HG03565 (cell line): ENCODE data around the gene SLCO4A1.
A peak's percentile ranks its signal among the peaks of the same experiment; 100 is the strongest.
"Not testable (repeated sequence)": the region's sequence is repeated elsewhere in the genome, so short reads cannot be mapped to it uniquely, and the experiment has no call there.

ENCODE experiments used
- ATAC-seq: cut with Tn5 transposase; IDR thresholded peaks from one replicate; pipeline ENCODE4 v1.9.1; 2021; ENCODE audit warnings: mild to moderate bottlenecking, moderate library complexity; ENCODE audit not compliant: unreplicated experiment

SLCO4A1 gene

GRCh38 chr20:62622178-62622876 is 20.0 kb upstream of the SLCO4A1 start:
- no peak for ATAC-seq

- no peak for ATAC-seq
Observed at GRCh38 chr20:62622877-62623487, 19.3 kb upstream of the SLCO4A1 start.

GRCh38 chr20:62623488-62624324 is 18.6 kb upstream of the SLCO4A1 start:
- peak; percentile 58 for ATAC-seq

- peak; percentile 20 for ATAC-seq
Observed at GRCh38 chr20:62624325-62624690, 18.0 kb upstream of the SLCO4A1 start.

GRCh38 chr20:62624719-62625453 is 17.4 kb upstream of the SLCO4A1 start:
- no peak for ATAC-seq

- ATAC-seq: no peak
Observed at GRCh38 chr20:62625516-62625915, 16.8 kb upstream of the SLCO4A1 start.

GRCh38 chr20:62625921-62626547 is 16.3 kb upstream of the SLCO4A1 start:
- ATAC-seq: no peak

- not testable (repeated sequence) for ATAC-seq
Observed at GRCh38 chr20:62627425-62627824, 14.9 kb upstream of the SLCO4A1 start.

GRCh38 chr20:62627901-62628612 is 14.2 kb upstream of the SLCO4A1 start:
- ATAC-seq: no peak

GRCh38 chr20:62628691-62629090 is 13.6 kb upstream of the SLCO4A1 start:
- no peak for ATAC-seq

- ATAC-seq: no peak
Observed at GRCh38 chr20:62629864-62630470, 12.3 kb upstream of the SLCO4A1 start.

- no peak for ATAC-seq
Observed at GRCh38 chr20:62631336-62632308, 10.7 kb upstream of the SLCO4A1 start.

- no peak for ATAC-seq
Observed at GRCh38 chr20:62632575-62633090, 9.7 kb upstream of the SLCO4A1 start.

- no peak for ATAC-seq
Observed at GRCh38 chr20:62633598-62634329, 8.5 kb upstream of the SLCO4A1 start.

GRCh38 chr20:62634330-62634967 is 7.9 kb upstream of the SLCO4A1 start:
- no peak for ATAC-seq

- ATAC-seq: no peak
Observed at GRCh38 chr20:62635232-62635631, 7.1 kb upstream of the SLCO4A1 start.

GRCh38 chr20:62635852-62636251 is 6.5 kb upstream of the SLCO4A1 start:
- no peak for ATAC-seq
